OCI-LY3 (cell line): ENCODE data around the gene OBSL1.

Experiments used
- CTCF ChIP-seq: fragments of 200-600, 300-600 bp; sonication (generic); IDR thresholded peaks from 2 replicates; pipeline ENCODE4 v1.5.1; 2014; ENCODE audit warnings: antibody characterized with exemption, low read length, low read depth
- EZH2phosphoT487 ChIP-seq: fragments of 200-600 bp; shearing (Covaris generic); IDR thresholded peaks from 2 replicates; pipeline ENCODE4 v1.6.1; 2018; ENCODE audit warnings: antibody characterized with exemption, mixed run types, low read depth

- TF ChIP-seq CTCF: no peak
- no peak for TF ChIP-seq EZH2phosphoT487
Observed at GRCh38 chr2:219581346-219581745, 10.0 kb upstream of the OBSL1 start.
